GM19328 (cell line): ENCODE data around the gene SPTLC3.

Experiments
- ATAC-seq: cut with Tn5 transposase; IDR thresholded peaks from one replicate; pipeline ENCODE4 v1.9.1; 2021; ENCODE audit warnings: mild to moderate bottlenecking, moderate library complexity; ENCODE audit not compliant: unreplicated experiment

The SPTLC3 gene

GRCh38 chr20:13130061-13130706 is 121.4 kb downstream of the SPTLC3 start:
- ATAC-seq = no peak

- no peak for ATAC-seq
Observed at GRCh38 chr20:13130707-13131103, 121.9 kb downstream of the SPTLC3 start.

- ATAC-seq = no peak
Observed at GRCh38 chr20:13131688-13132087, 122.9 kb downstream of the SPTLC3 start.

GRCh38 chr20:13139459-13140150 is 130.8 kb downstream of the SPTLC3 start:
- no peak for ATAC-seq

GRCh38 chr20:13140201-13140600 is 131.4 kb downstream of the SPTLC3 start:
- no peak for ATAC-seq

GRCh38 chr20:13140775-13141174 is 132.0 kb downstream of the SPTLC3 start:
- no peak for ATAC-seq

GRCh38 chr20:13141546-13141945 is 132.8 kb downstream of the SPTLC3 start:
- ATAC-seq = no peak

GRCh38 chr20:13142143-13142542 is 133.4 kb downstream of the SPTLC3 start:
- no peak for ATAC-seq

GRCh38 chr20:13147071-13147963 is 138.5 kb downstream of the SPTLC3 start:
- ATAC-seq = no peak

GRCh38 chr20:13147971-13148370 is 139.2 kb downstream of the SPTLC3 start:
- no peak for ATAC-seq

GRCh38 chr20:13148402-13148801 is 139.6 kb downstream of the SPTLC3 start:
- no peak for ATAC-seq

GRCh38 chr20:13148961-13149360 is 140.2 kb downstream of the SPTLC3 start:
- no peak for ATAC-seq

GRCh38 chr20:13149371-13150105 is 140.8 kb downstream of the SPTLC3 start:
- no peak for ATAC-seq

GRCh38 chr20:13158369-13158768 is 149.6 kb downstream of the SPTLC3 start:
- no peak for ATAC-seq

- no peak for ATAC-seq
Observed at GRCh38 chr20:13159889-13160288, 151.1 kb downstream of the SPTLC3 start.

- ATAC-seq = no peak
Observed at GRCh38 chr20:13165203-13165602, 156.4 kb downstream of the SPTLC3 start.

- ATAC-seq = no peak
Observed at GRCh38 chr20:13166011-13166410, 157.2 kb downstream of the SPTLC3 start.

- ATAC-seq = no peak
Observed at GRCh38 chr20:13166437-13166836, 157.7 kb downstream of the SPTLC3 start.

GRCh38 chr20:13169086-13169485 is 160.3 kb downstream of the SPTLC3 start:
- ATAC-seq = no peak

- no peak for ATAC-seq
Observed at GRCh38 chr20:13170771-13171170, 162.0 kb downstream of the SPTLC3 start.

- no peak for ATAC-seq
Observed at GRCh38 chr20:13173201-13173600, 164.4 kb downstream of the SPTLC3 start.
